Duodenal mucosa (tissue), 2 donors: Measurements from ENCODE around the gene CA14.
"Not testable (repeated sequence)": the region's sequence is repeated elsewhere in the genome, so short reads cannot be mapped to it uniquely, and the experiment has no call there.

Experiments used
- H3K27ac ChIP-seq: one replicate; pipeline ENCODE4 v1.7.0; 2013; ENCODE audit warnings: low read depth, low read length
- H3K27me3 ChIP-seq, 2 donors: one replicate each; pipeline ENCODE4 v1.7.0; 2013; ENCODE audit warnings: low read length in 2 of 2, control low read depth in 1 of 2; ENCODE audit not compliant: insufficient read depth in 2 of 2, control insufficient read depth in 1 of 2
- H3K36me3 ChIP-seq, 2 donors: one replicate each; pipeline ENCODE4 v1.7.0; 2013; ENCODE audit warnings: low read length in 2 of 2, control low read depth in 1 of 2; ENCODE audit not compliant: insufficient read depth in 2 of 2, control insufficient read depth in 1 of 2
- H3K4me1 ChIP-seq, 2 donors: one replicate each; pipeline ENCODE4 v1.7.0; 2013; ENCODE audit warnings: low read length in 2 of 2, control low read depth in 1 of 2; ENCODE audit not compliant: insufficient read depth in 2 of 2, control insufficient read depth in 1 of 2
- H3K4me3 ChIP-seq, 2 donors: one replicate each; pipeline ENCODE4 v1.7.0; 2013; ENCODE audit warnings: low read length in 2 of 2, low read depth in 1 of 2
- H3K9ac ChIP-seq, 2 donors: one replicate each; pipeline ENCODE4 v1.7.0; 2013; ENCODE audit warnings: low read length in 2 of 2, low read depth in 1 of 2
- H3K9me3 ChIP-seq, 2 donors: one replicate each; pipeline ENCODE4 v1.7.0; 2013; ENCODE audit warnings: low read length in 2 of 2, control low read depth in 1 of 2; ENCODE audit not compliant: control insufficient read depth in 1 of 2

Gene CA14

DNA sequence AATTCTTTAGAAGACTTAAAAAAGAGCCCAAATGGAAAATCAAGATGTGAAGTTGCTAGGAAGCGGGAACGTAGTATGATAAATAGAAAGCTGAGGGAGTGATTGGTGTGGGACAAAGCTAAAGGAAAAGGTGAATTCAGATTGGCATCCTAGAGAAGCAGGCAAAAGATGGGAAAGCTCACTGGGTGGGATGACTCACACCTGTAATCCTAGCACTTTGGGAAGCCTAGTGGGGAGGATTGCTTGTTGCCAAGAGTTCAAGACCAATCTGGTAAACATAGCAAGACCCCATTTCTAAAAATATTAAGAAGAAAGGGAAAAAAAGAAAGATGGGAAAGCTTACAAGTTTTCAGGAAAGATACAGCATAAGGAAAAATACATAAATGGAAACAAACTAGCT, 37.9 kb downstream of the CA14 start:
- H3K9me3 ChIP-seq: no peaks in the 10 kb centered on the region

DNA sequence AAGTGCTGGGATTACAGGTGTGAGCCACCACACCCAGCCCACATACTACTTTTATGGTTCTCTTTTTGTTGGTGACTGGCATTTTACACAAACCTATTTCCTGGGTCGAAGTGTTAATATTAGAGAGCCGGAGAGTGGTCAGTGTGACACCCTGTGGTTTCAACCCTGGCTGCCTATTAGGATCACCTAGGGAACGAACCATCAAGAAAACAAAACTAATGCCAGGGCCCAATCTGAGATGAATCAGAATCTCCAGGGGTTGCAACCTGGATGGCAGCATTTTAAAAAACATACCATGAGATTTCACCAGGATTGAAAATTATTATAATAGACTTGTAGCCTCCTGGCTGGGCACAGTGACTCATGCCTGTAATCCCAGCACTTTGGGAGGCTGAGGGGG, 42.1 kb downstream of the CA14 start:
- H3K36me3 ChIP-seq: peaks cover 8 to 42% of the 10 kb centered on the region in 2 donors

More for the DNA sequence above, 37.9 kb downstream of the CA14 start:
- Histone ChIP-seq H3K36me3 (peaks cover 0 to 16% of the 10 kb centered on the region in 2 donors), H3K27me3 (no peaks in the 10 kb centered on the region), H3K9ac (no peak overlapping the region), H3K4me3 (no peak overlapping the region), H3K4me1 (peaks cover 5 to 10% of the 10 kb centered on the region in 2 donors), H3K27ac (no peak overlapping the region)

DNA sequence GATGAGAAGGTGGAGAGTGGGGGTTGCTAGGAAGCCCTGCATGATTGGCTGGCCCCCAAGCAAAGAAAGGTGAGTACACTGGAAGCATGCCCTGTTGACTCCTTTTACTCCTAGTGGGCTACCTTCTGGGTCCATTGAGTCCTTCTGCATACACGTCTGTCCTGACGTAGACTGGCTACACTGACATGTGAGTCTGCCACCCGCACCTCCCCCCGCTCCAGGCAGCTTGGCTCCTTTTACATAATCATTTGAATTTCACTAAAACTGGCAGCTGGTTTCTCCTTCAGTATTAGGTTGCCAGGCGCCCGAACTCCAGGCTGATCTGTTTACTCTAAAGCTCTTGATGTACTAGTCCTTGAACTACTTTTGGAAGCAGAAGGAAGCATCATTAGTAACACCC, 44.8 kb downstream of the CA14 start:
- Histone ChIP-seq H3K4me3 (no peak overlapping the region), H3K27ac (no peak overlapping the region), H3K4me1 (no peaks in the 10 kb centered on the region), H3K9me3 (no peaks in the 10 kb centered on the region), H3K9ac (no peak overlapping the region), H3K36me3 (peaks cover 8 to 35% of the 10 kb centered on the region in 2 donors), H3K27me3 (no peaks in the 10 kb centered on the region)

More for the DNA sequence above, 42.1 kb downstream of the CA14 start:
- Histone ChIP-seq H3K9ac (no peak overlapping the region), H3K4me3 (no peak overlapping the region), H3K27me3 (no peaks in the 10 kb centered on the region), H3K4me1 (peaks cover 0 to under 1% of the 10 kb centered on the region in 2 donors), H3K27ac (no peak overlapping the region), H3K9me3 (no peaks in the 10 kb centered on the region)

DNA sequence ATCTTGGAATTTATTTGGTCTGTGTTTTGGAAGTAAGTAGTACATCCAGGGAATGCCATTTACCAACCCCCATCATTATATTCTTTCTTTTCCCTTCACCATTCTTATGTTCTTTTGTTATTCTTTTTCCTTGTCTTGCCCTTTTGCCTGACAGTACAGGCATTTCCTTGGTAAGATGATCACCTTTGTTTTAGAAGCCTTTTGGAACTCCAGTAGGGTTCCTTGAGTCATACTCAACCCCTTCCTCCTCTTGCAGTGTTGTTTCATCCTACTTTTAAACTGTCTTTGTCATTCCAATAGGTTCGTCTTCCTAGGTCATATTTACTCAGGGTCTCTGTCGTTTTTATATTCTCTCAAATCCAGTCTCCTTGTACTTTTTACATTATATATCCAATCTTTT, 45.3 kb downstream of the CA14 start:
- H3K36me3 ChIP-seq: peaks cover 9 to 35% of the 10 kb centered on the region in 2 donors
- no peaks in the 10 kb centered on the region for H3K27me3 ChIP-seq
- no peak overlapping the region for H3K4me3 ChIP-seq
- no peak overlapping the region for H3K9ac ChIP-seq
- H3K9me3 ChIP-seq: no peaks in the 10 kb centered on the region
- no peak overlapping the region for H3K27ac ChIP-seq
- no peaks in the 10 kb centered on the region for H3K4me1 ChIP-seq

DNA sequence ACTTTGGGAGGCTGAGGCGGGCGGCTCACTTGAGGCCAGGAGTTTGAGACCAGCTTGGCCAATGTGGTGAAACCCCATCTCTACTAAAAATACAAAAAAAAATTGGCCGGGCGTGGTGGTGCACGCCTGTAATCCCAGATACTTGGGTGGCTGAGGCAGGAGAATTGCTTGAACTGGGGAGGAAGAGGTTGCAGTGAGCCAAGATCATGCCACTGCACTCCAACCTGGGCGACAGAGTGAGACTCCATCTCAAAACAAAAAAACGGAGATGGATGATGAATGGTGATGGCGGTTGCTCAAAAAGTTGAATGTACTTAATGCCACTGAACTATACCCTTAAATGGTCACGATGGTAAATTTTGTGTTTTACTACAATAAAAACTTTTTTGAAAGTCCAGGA, 51.0 kb downstream of the CA14 start:
- not testable (repeated sequence) for H3K9me3 ChIP-seq, H3K27me3 ChIP-seq, H3K27ac ChIP-seq, H3K9ac ChIP-seq, H3K4me1 ChIP-seq, H3K4me3 ChIP-seq
- H3K36me3 ChIP-seq: peaks cover 4 to 13% of the 10 kb centered on the region in 2 donors

DNA sequence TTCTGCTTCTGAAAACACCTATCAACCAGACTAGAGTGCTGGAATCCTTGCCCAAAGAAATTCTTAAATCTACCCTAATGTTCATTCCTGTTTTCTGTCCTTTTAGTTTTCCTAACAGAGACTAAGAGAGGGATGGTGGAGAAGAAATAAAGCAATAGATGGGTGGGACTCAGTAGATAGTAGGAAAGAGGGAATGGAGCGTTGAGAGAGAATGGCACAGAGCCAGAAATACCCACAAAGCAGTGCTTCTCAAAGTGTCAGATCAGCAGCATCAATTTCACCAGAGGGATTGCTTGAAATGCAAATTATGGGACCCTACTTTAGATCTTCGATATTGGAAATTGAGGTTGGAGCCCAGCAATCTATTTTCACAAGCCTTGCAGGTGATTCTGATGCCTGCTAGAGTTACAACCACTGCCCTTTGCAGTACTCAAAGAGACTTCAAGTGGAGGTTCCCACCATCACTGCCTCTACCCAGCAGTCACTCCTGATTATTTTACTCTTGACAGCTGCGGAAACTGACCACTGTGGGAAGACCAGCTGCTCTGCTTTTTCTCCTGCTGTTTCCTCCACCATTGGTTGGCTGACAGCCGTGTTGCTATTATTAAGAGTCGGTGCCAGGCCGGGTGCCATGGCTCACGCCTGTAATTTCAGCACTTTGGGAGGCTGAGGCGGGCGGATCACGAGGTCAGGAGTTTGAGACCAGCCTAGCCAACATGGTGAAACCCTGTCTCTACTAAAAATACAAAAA, 52.4 kb downstream of the CA14 start:
- Histone ChIP-seq H3K9me3 (no peaks in the 10 kb centered on the region), H3K9ac (no peak overlapping the region), H3K4me1 (no peaks in the 10 kb centered on the region), H3K4me3 (no peak overlapping the region), H3K27me3 (no peaks in the 10 kb centered on the region), H3K36me3 (peaks cover 4 to 11% of the 10 kb centered on the region in 2 donors), H3K27ac (no peak overlapping the region)

DNA sequence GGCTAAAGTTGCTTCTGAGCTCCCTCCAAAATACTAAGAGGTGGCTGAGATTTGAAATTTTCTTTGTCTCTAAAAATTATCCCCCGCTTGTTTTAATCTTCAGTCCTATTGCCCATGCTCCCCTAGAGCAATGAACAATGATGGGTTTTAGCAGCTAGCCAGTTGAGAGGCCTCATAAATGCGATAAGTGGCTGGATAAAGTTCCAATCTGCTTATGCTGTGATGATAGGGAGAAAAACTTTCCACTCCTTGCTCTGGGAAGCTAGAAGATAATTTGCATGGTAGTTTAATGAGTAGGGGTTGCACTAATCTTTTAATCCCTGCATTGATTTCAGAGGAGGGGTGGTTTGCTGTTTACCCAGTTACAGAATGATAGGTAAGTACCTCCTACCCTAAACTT, 54.2 kb downstream of the CA14 start:
- Histone ChIP-seq H3K9ac (no peak overlapping the region), H3K9me3 (no peaks in the 10 kb centered on the region), H3K4me1 (no peaks in the 10 kb centered on the region), H3K27me3 (no peaks in the 10 kb centered on the region), H3K36me3 (peaks cover 4 to 11% of the 10 kb centered on the region in 2 donors), H3K4me3 (no peak overlapping the region), H3K27ac (no peak overlapping the region)
